H7 (cell line): ENCODE measurements around the gene NPAS2. TPM values are rescaled to one million over a fixed set of nuclear protein-coding genes. Genes with fewer than 3 reads are reported as not detected.

ENCODE experiments used
- DNase-seq: peaks from one replicate; pipeline ENCODE4 v3.0.0; 2012
- H3K27me3 ChIP-seq: 2 replicates; pipeline ENCODE4 v1.6.0; 2011; ENCODE audit warnings: mild to moderate bottlenecking, low read length; ENCODE audit not compliant: control insufficient read depth, insufficient read depth
- H3K36me3 ChIP-seq: replicated peaks from 2 replicates; pipeline ENCODE4 v1.5.1; 2011; ENCODE audit warnings: low read length; ENCODE audit not compliant: control insufficient read depth, insufficient read depth
- H3K4me3 ChIP-seq: 2 replicates; pipeline ENCODE4 v1.5.1; 2011; ENCODE audit warnings: low read depth, mild to moderate bottlenecking, control low read depth, low read length, moderate library complexity; ENCODE audit not compliant: insufficient read depth
- total RNA-seq: library from RNA; depleted of rRNA; stranded (reverse); fragments of >200 nt; shearing (Covaris generic); gene quantifications from 2 replicates; pipeline ENCODE4 v1.2.3, GENCODE V29; 2014

NPAS2 gene
- total RNA-seq, 1 experiment from 2014 or later, result 0.42 TPM

GRCh38 chr2:100887039-100887578 lies 67.2 kb downstream of the NPAS2 start:
- no peaks in the 10 kb centered on the region for H3K27me3 ChIP-seq
- H3K4me3 ChIP-seq, result no peak overlapping the region
- no peak for DNase-seq
- no peaks in the 10 kb centered on the region for H3K36me3 ChIP-seq

- DNase-seq, result no peak
- H3K27me3 ChIP-seq, result no peaks in the 10 kb centered on the region
- no peaks in the 10 kb centered on the region for H3K36me3 ChIP-seq
- no peak overlapping the region for H3K4me3 ChIP-seq
These were observed 68.0 kb downstream of the NPAS2 start for GRCh38 chr2:100887713-100888495.

DNA sequence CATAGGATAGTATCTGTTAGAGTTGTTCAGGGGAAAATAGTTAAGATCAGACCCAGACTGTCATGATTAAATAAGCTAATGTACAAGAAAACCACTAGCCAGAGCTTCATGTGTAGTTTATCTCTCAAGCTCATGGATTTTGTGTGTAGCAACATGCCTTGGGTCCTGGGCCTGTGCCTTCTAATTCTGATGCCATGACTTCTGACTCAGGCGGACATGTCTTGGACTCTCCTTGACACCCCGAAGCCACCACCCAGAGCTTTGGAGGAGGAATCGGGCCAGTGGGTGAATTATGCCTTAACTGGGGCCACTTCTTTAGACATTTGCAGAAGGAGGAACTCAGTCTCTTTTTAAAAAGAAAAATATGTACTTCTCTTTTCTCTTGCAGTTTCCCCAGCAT lies 68.7 kb downstream of the NPAS2 start:
- H3K36me3 ChIP-seq, result no peaks in the 10 kb centered on the region
- no peak overlapping the region for H3K4me3 ChIP-seq
- no peak for DNase-seq
- H3K27me3 ChIP-seq, result no peaks in the 10 kb centered on the region

- Histone ChIP-seq H3K4me3 (no peak overlapping the region), H3K36me3 (no peaks in the 10 kb centered on the region), H3K27me3 (no peaks in the 10 kb centered on the region)
- DNase-seq, result peak; percentile 57
These were observed 69.3 kb downstream of the NPAS2 start for GRCh38 chr2:100889286-100889685.

DNA sequence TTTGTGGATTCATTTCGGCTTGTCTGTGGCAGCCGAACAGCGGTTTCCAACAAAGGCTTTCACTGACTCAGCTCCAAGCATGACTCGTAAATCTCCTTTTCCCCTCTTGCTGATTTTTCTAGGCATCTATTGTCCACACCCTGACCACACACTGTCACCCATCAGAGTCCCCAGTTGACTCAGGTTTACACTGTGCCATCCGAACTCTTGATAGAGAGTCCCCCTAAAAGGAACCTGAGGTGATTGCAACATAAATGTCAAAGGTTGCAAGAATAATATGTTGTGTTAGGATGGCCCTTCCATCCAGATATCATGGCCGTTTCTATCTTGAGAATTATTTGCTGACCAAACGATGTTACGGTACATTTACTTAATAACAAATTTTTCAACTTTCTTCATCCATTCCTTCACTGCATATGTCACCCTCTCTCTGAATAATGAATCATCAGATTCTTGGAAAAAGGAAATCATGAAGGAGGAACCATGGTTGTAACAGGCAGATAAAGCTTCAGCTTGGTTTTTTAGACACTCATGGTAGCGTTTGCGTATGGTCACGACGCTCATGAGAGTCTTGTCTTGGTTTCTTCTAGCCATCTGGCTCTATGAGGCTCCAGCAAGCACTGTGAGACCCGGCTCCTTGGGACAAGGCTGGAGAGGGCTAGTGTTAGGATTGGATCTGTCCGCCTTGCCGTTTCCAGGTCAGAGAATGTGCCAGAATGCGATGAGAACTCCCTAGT lies 72.1 kb downstream of the NPAS2 start:
- Histone ChIP-seq H3K36me3 (no peaks in the 10 kb centered on the region), H3K27me3 (no peaks in the 10 kb centered on the region), H3K4me3 (no peak overlapping the region)
- DNase-seq, result no peak

DNA sequence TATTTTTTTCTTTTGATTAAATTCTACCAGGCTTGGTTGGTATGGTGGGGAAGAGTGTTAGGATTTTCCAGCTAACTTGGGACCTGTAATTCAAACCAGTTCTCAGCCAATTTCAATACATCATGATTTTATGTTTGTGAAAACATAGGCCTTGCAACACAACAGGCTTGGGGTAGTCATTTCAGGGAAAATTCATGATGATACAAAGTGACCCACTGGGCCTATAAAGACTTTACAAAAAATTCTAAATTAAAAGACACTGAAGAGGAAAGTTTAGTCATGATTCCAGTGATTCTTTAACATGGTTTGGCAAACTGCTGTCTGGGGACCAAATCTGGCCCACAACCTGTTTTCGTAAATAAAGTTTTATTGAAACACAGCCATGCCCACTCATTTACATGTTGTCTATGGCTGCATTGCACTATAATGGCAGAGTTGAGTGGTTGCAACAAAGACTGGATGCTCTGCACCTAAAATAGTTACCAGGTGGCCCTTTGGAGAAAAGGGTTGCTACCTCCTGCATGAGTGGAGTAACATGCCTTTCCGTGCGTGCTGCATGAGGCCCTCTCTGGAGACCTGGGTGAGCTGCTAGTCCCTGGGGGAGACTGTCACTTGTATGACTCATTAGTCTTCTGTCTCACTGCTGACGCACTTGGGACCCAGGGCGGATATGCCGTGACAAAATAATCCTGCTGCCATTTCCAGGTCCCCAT lies 73.6 kb downstream of the NPAS2 start:
- no peak overlapping the region for H3K4me3 ChIP-seq
- DNase-seq, result no peak
- no peaks in the 10 kb centered on the region for H3K27me3 ChIP-seq
- no peaks in the 10 kb centered on the region for H3K36me3 ChIP-seq

- Histone ChIP-seq H3K27me3 (no peaks in the 10 kb centered on the region), H3K36me3 (no peaks in the 10 kb centered on the region), H3K4me3 (no peak overlapping the region)
- DNase-seq, result no peak
These were observed 74.3 kb downstream of the NPAS2 start for GRCh38 chr2:100894105-100894795.

- DNase-seq, result no peak
- Histone ChIP-seq H3K4me3 (no peak overlapping the region), H3K27me3 (no peaks in the 10 kb centered on the region), H3K36me3 (no peaks in the 10 kb centered on the region)
These were observed 74.8 kb downstream of the NPAS2 start for GRCh38 chr2:100894796-100895156.

- H3K36me3 ChIP-seq, result no peaks in the 10 kb centered on the region
- no peak overlapping the region for H3K4me3 ChIP-seq
- DNase-seq, result no peak
- H3K27me3 ChIP-seq, result no peaks in the 10 kb centered on the region
These were observed 75.5 kb downstream of the NPAS2 start for GRCh38 chr2:100895402-100895801.

DNA sequence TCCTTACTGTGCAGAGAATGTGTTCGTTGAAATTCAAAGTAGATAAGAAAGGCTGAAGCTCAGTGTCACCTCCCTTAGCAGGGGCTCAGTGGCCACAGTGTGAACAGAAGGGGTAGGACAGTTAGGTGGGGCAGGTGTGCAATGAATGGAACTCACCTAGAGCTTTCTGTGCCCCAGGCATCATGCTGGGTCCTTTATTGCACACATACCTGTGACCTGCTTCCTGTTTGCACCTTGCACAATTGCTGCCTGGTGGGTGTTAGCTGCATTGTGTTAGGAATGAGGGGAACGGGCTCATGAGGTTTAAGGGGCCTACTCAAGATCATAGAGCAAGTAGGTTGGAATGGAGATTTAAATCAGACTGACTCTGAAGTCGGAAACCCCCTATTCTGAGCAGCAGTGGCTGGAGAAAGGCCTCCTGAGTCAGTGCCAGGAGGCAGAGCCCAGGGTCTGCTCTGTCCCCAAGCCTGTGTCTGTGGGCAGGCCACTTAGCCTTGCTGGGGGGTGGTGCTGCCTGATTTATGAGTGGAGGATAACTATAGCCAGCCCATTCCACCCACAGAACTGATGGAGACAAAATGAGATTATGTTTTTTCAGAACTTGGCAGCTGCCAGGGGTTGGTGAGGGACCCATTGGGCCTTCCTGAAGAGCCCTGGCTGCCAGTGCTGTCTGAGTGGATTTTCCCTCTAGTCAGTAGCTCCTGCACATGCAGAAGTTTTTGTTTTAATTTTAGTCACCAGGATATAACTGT lies 76.2 kb downstream of the NPAS2 start:
- H3K36me3 ChIP-seq, result no peaks in the 10 kb centered on the region
- DNase-seq, result no peak
- H3K27me3 ChIP-seq, result no peaks in the 10 kb centered on the region
- H3K4me3 ChIP-seq, result no peak overlapping the region

GRCh38 chr2:100898035-100898665 lies 78.2 kb downstream of the NPAS2 start:
- H3K4me3 ChIP-seq, result no peak overlapping the region
- no peaks in the 10 kb centered on the region for H3K27me3 ChIP-seq
- no peak for DNase-seq
- no peaks in the 10 kb centered on the region for H3K36me3 ChIP-seq

- Histone ChIP-seq H3K27me3 (no peaks in the 10 kb centered on the region), H3K36me3 (no peaks in the 10 kb centered on the region), H3K4me3 (no peak overlapping the region)
- no peak for DNase-seq
These were observed 80.3 kb downstream of the NPAS2 start for GRCh38 chr2:100900156-100900795.

- DNase-seq, result no peak
- H3K36me3 ChIP-seq, result no peaks in the 10 kb centered on the region
- H3K27me3 ChIP-seq, result no peaks in the 10 kb centered on the region
- H3K4me3 ChIP-seq, result no peak overlapping the region
These were observed 83.0 kb downstream of the NPAS2 start for GRCh38 chr2:100902817-100903405.
